Adrenal gland (tissue), 12 donors: ENCODE measurements around the gene ZNF655. TPM values are rescaled to one million over a fixed set of nuclear protein-coding genes. Genes with fewer than 3 reads are reported as not detected.
A peak's percentile ranks its signal among the peaks of the same experiment; 100 is the strongest.
"Not testable (repeated sequence)": the region's sequence is repeated elsewhere in the genome, so short reads cannot be mapped to it uniquely, and the experiment has no call there.

Source experiments
- DNase-seq, 7 donors: peaks; one replicate each; pipeline ENCODE4 v3.0.0-alpha.2; 2019 to 2020
- H3K27ac ChIP-seq, 5 donors: fragments of 200-600 bp; sonication (generic) in 4 of 5; 1 replicate in 3 of 5; 2 replicates in 2 of 5; pipeline versions ENCODE4 v1.5.1 to v1.8.0; 2016 to 2020; ENCODE audit warnings: mild to moderate bottlenecking in 1 of 5
- H3K27me3 ChIP-seq: fragments of 200-600 bp; 2 replicates; pipeline ENCODE4 v1.8.0; 2021
- H3K36me3 ChIP-seq, 2 donors: fragments of 200-600 bp; replicated peaks in 1 of 2; 1 replicate in 1 of 2; 2 replicates in 1 of 2; pipeline versions ENCODE4 v1.5.1 to v1.8.0; 2018 to 2022
- H3K4me1 ChIP-seq, 2 donors: fragments of 200-600 bp; replicated peaks in 1 of 2; 1 replicate in 1 of 2; 2 replicates in 1 of 2; pipeline versions ENCODE4 v1.5.1 to v1.8.0; 2018 to 2021
- H3K4me3 ChIP-seq, 4 donors: fragments of 200-600 bp; sonication (generic) in 3 of 4; one replicate each; pipeline ENCODE4 v1.5.1; 2016 to 2018
- H3K9me3 ChIP-seq, 3 donors: fragments of 200-600 bp; sonication (generic) in 1 of 3; replicated peaks in 1 of 3; 1 replicate in 2 of 3; 2 replicates in 1 of 3; pipeline versions ENCODE4 v1.5.1 to v1.8.0; 2016 to 2021
- POLR2A ChIP-seq, 2 donors: fragments of 450-650 bp; IDR thresholded peaks; one replicate each; pipeline ENCODE4 v1.6.1; 2017; ENCODE audit warnings: antibody characterized with exemption in 2 of 2, mild to moderate bottlenecking in 2 of 2, moderate library complexity in 1 of 2
- WGBS, 4 donors: extraction: QIAGEN DNeasy Blood & Tissue Kit in 2 of 4; methylation state at CpG; one replicate each; pipeline versions ENCODE4 v1.1.5 to v1.1.7; 2013 to 2017; 5-methylcytosine and 5-hydroxymethylcytosine counted together
- intact Hi-C, 2 donors: fragments of 100-400 bp; cut with DNase I; formaldehyde crosslinking; loops; one replicate each; pipeline versions ENCODE4 v1.14.1 to v1.15.0; 2022 to 2023
- polyA plus RNA-seq, 3 donors: library from polyadenylated mRNA; stranded (reverse); fragments of 200-250 nt in 2 of 3; fragments of 350-450 nt in 1 of 3; fragmentation: Illumina TruSeq in 1 of 3; extraction: RNeasy Lipid Tissue Mini Kit (QIAGEN cat#74804) in 1 of 3; gene quantifications; one replicate each; pipeline ENCODE4 v1.2.3, GENCODE V29; 2013 to 2014
- total RNA-seq, 9 donors: library from RNA; depleted of rRNA in 4 of 9; stranded (reverse); fragments of >200 nt in 4 of 9; fragments of 120-200 nt in 1 of 9; fragmentation: NEBNext Ultra II Directional in 1 of 9; extraction: Animal tissue kit (Norgen Biotek cat#: 25700) in 1 of 9; gene quantifications; one replicate each; pipeline versions ENCODE4 v1.1.0 to v1.2.4, GENCODE V29; 2013 to 2023
- TF ChIP-seq, protein P1 (sequence below), 6 experiments: fragments of 450-650 bp in 4 of 6; fragments of 200-600 bp in 2 of 6; sonication (generic) in 1 of 6; IDR thresholded peaks; 1 replicate in 5 of 6; 2 replicates in 1 of 6; pipeline versions ENCODE4 v1.5.1 to v1.8.0; 2016 to 2021; ENCODE audit warnings: antibody characterized with exemption in 6 of 6, mild to moderate bottlenecking in 2 of 6, moderate library complexity in 1 of 6
- donor health status: healthy with polysubstance abuse.
- donor health status: Bipolar disorder and iron deficiency.
- donor health status: DM: yes; HTN: yes; CAD: no.
- donor health status: DM: no; HTN: no; CAD: no.
- donor health status: DM: no; HTN: no; CAD: no.
- donor health status: DM: yes; HTN: yes; CAD: no.

Gene ZNF655
- total and polyA plus RNA-seq, 12 donors, result 37.6 to 132 (median 62.7) TPM

DNA sequence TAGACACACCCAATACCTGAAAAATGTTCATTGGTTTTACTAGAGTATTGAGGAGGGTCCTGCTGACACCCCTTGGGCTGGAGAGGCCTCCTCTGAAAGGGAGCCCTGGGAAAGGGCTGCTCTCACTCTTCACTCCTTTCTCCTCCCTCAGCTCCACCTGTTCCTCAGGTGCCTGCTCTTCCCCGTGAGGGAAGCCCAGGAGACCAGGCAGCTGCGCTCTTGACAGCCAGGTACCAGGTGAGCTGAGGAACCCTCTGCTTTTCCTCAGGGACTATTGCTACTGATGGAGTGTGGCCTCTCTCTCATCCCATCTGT lies 3.3 kb downstream of the ZNF655 start:
- Histone ChIP-seq H3K36me3 (peaks cover 0 to 59% of the 10 kb centered on the region in 2 donors), H3K4me1 (peaks cover 29 to 53% of the 10 kb centered on the region in 2 donors), H3K27ac (peak overlapping the region in 1 of 5 donors; percentile 17), H3K9me3 (no peaks in the 10 kb centered on the region), H3K27me3 (no peaks in the 10 kb centered on the region), H3K4me3 (no peak overlapping the region)
- TF ChIP-seq, protein P1, sequence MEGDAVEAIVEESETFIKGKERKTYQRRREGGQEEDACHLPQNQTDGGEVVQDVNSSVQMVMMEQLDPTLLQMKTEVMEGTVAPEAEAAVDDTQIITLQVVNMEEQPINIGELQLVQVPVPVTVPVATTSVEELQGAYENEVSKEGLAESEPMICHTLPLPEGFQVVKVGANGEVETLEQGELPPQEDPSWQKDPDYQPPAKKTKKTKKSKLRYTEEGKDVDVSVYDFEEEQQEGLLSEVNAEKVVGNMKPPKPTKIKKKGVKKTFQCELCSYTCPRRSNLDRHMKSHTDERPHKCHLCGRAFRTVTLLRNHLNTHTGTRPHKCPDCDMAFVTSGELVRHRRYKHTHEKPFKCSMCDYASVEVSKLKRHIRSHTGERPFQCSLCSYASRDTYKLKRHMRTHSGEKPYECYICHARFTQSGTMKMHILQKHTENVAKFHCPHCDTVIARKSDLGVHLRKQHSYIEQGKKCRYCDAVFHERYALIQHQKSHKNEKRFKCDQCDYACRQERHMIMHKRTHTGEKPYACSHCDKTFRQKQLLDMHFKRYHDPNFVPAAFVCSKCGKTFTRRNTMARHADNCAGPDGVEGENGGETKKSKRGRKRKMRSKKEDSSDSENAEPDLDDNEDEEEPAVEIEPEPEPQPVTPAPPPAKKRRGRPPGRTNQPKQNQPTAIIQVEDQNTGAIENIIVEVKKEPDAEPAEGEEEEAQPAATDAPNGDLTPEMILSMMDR (IDR thresholded peaks at IDR 0.05), result no peak
- no peak for TF ChIP-seq POLR2A (IDR thresholded peaks at IDR 0.05)
- intact Hi-C loops, result no loop called here
- no peak for DNase-seq
- WGBS, 4 donors, result 85 to 100% (median 96%) methylated on average over 2 of the region's 2 CpGs

DNA sequence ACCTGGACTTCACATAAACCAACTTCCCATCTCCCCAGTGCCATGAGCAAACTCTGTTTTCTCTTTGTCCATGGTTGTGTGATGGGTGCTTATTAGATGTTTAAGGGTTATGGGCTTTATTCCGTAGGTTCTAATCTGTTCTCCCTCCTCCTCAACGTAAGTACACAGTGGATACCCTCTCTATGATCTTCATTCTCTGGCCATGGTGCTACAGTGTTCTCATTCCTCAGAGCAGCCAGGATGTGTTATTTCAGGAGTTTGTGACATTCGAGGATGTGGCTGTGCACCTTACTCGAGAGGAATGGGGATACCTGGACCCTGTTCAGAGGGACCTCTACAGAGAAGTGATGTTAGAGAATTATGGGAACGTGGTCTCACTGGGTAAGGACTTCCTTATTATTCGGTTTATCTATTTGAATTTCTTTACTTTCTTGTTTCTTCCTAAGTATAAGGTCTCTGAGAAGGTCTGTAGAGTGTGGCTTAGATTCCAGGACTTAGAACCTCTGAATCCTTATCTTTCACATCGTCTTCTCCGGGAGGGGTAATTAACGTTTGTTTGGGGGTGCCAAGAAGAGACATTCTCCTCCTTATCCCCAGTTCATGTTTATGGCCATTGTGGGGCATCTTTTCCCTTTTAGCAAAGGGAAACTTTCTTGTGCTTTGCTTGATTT lies 3.8 kb downstream of the ZNF655 start:
- H3K36me3 ChIP-seq, result peaks cover 0 to 63% of the 10 kb centered on the region in 2 donors
- H3K4me3 ChIP-seq, result no peak overlapping the region
- peak overlapping the region in 3 of 5 donors; percentile 70 to 82 (median 77) for H3K27ac ChIP-seq
- no peak for TF ChIP-seq POLR2A (IDR thresholded peaks at IDR 0.05)
- TF ChIP-seq, protein P1 (IDR thresholded peaks at IDR 0.05), result no peak
- no peaks in the 10 kb centered on the region for H3K9me3 ChIP-seq
- no peak for DNase-seq
- H3K4me1 ChIP-seq, result peaks cover 29 to 47% of the 10 kb centered on the region in 2 donors
- intact Hi-C loops, result no loop called here
- 76 to 83% (median 80%) methylated on average over 9 of the region's 9 CpGs for WGBS, 4 donors
- no peaks in the 10 kb centered on the region for H3K27me3 ChIP-seq

DNA sequence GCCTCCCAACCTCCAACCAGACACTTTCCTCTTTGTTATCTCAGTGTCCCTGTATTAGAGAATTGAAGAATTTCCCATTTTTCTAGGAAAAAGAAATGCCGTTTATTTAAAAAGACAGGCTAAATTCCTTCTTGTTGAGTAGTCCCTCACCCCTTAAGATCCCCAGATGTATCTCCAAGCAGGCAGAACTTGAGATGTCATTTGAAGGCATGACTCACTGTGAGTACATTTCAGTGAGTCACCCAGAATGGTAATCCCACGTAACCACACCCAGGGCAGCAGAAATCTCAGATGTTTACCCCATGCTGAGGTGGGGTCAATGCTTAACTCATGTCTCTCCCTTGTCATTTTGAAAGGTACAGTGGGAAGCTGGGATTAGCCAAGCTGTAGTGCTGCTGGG lies 4.4 kb downstream of the ZNF655 start:
- peak in 1 of 2 donors; percentile 26 for TF ChIP-seq POLR2A (IDR thresholded peaks at IDR 0.05)
- TF ChIP-seq, protein P1 (IDR thresholded peaks at IDR 0.05), result no peak
- peaks cover 24 to 41% of the 10 kb centered on the region in 2 donors for H3K4me1 ChIP-seq
- peak in 5 of 7 donors; percentile 35 to 54 (median 47) for DNase-seq
- intact Hi-C loops, result no loop called here
- H3K9me3 ChIP-seq, result no peaks in the 10 kb centered on the region
- WGBS, 4 donors, result 28 to 38% (median 32%) methylated on average over 2 of the region's 2 CpGs
- peak overlapping the region; percentile 18 to 82 (median 70) for H3K27ac ChIP-seq
- H3K36me3 ChIP-seq, result peaks cover 0 to 63% of the 10 kb centered on the region in 2 donors
- no peaks in the 10 kb centered on the region for H3K27me3 ChIP-seq
- no peak overlapping the region for H3K4me3 ChIP-seq

DNA sequence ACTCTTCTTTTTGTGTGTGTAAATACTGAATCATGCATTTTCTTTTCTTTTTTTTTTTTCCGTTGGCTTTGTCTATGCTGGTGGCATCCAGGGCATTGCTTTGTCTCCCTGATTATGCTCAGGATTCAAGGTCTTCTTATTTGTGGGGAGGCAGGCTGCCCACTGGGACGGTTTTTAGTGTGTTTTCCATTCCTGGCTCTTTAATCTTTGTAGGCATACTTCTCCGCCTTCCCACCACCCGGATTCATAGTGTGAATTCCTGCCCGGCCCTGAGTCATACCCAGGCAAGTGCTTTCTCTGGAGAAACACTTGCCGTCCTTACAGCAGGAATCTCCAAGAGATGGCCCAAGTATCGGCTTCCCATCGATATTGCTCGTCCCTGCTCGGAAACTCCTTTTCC lies 5.2 kb downstream of the ZNF655 start:
- 51 to 72% (median 61%) methylated on average over 10 of the region's 10 CpGs for WGBS, 4 donors
- H3K4me3 ChIP-seq, result no peak overlapping the region
- H3K9me3 ChIP-seq, result no peaks in the 10 kb centered on the region
- peaks cover 0 to 69% of the 10 kb centered on the region in 2 donors for H3K36me3 ChIP-seq
- TF ChIP-seq, protein P1 (IDR thresholded peaks at IDR 0.05), result no peak
- TF ChIP-seq POLR2A (IDR thresholded peaks at IDR 0.05), result no peak
- H3K27me3 ChIP-seq, result no peaks in the 10 kb centered on the region
- peak overlapping the region; percentile 18 to 82 (median 46) for H3K27ac ChIP-seq
- peak; percentile 38 to 84 (median 80) for DNase-seq
- peaks cover 24 to 40% of the 10 kb centered on the region in 2 donors for H3K4me1 ChIP-seq
- intact Hi-C loops, result no loop called here

DNA sequence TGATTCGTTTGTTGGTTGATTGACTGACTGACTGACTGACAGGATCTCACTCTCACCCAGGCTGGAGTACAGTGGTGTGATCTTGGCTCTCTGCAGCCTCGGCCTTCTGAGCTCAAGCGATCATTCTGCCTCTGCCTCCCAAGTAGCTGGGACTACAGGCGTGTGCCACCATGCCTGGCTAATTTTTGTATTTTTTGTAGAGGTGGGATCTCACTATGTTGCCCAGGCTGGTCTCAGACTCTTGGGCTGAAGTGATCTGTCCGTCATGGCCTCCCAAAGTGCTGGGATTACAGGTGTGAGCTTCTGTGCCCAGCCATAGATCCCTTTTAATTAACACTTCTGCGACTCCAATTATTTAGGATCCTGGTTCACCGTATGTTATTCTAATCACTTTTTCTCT lies 10.3 kb downstream of the ZNF655 start:
- H3K27ac ChIP-seq, H3K4me3 ChIP-seq, H3K27me3 ChIP-seq, intact Hi-C loops, H3K4me1 ChIP-seq, H3K9me3 ChIP-seq, DNase-seq: not testable (repeated sequence)
- peaks cover 0 to 77% of the 10 kb centered on the region in 2 donors for H3K36me3 ChIP-seq
- 96 to 99% (median 97%) methylated on average over 4 to 7 of the region's 7 CpGs for WGBS, 4 donors
